Measurements from ENCODE around the gene RHAG. TPM values are rescaled to one million over a fixed set of nuclear protein-coding genes. Genes with fewer than 3 reads are reported as not detected.

Gene RHAG
- total RNA-seq, 1 experiment from 2014 or later: not detected

DNA sequence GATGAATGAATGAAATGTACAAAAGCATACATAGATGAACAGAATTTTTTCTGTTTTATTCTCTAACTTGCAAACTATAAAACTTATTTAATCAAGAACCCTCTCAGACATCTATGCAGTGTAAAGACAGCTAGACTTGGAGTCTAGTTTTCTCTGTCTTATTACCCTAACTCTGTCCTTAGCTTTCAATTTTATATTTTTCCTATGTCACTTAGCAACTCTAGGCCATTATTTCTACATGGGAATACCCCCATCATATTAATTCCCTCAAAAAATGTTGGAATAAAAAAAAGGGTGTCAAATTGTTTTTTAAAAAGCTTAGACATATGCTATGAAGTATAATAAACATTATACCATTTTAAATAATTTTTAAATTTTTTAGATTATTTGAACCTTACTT lies 1.2 kb downstream of the RHAG start:
- H3K27me3 ChIP-seq (ENCODE audit: insufficient read depth, low read length): no peaks in the 10 kb centered on the region
- no peak overlapping the region for H2BK12ac ChIP-seq (ENCODE audit: insufficient read length, low read depth, low read length)
- Mint-ChIP-seq H3K4me1 (peaks cover 4 to 7% of the 10 kb centered on the region in 2 experiments; a peak in 1 of 4 replicates), H3K9me3 (no peaks in the 10 kb centered on the region), H3K27ac (no peak overlapping the region), H3K27me3 (ENCODE audit: low read depth) (no peaks in the 10 kb centered on the region), H3K4me3 (no peak overlapping the region), H3K36me3 (ENCODE audit: insufficient read depth in 1 of 3, low read depth in 3 of 3) (no peaks in the 10 kb centered on the region)
- H4K8ac ChIP-seq (replicated peaks; ENCODE audit: insufficient read length, low read depth, low read length): no peak overlapping the region
- H4K91ac ChIP-seq (ENCODE audit: insufficient read length, low read depth, low read length): no peak overlapping the region
- no peaks in the 10 kb centered on the region for H4K20me1 ChIP-seq (ENCODE audit: control insufficient read depth, insufficient read depth, insufficient read length)
- no peaks in the 10 kb centered on the region for H3K23me2 ChIP-seq (ENCODE audit: insufficient read length, low read depth, low read length, poor library complexity, severe bottlenecking)
- H2BK5ac ChIP-seq (ENCODE audit: insufficient read length, low read length): no peak overlapping the region
- DNase-seq: no peak
- no peak overlapping the region for H3K4me2 ChIP-seq (ENCODE audit: insufficient read depth, insufficient read length, low read length)
- no peak overlapping the region for H2BK15ac ChIP-seq (ENCODE audit: low read depth, low read length)
- no peak overlapping the region for H2BK20ac ChIP-seq (ENCODE audit: low read depth, low read length, poor library complexity, severe bottlenecking)
- H3K4me1 ChIP-seq (ENCODE audit: insufficient read depth, low read length): no peaks in the 10 kb centered on the region
- H3K27ac ChIP-seq (ENCODE audit: insufficient read length, low read depth, low read length): no peak overlapping the region
- no peak overlapping the region for H3K56ac ChIP-seq (ENCODE audit: insufficient read length, low read depth, low read length)
- no peak overlapping the region for H3K4ac ChIP-seq (ENCODE audit: low read depth, low read length)
- no peak overlapping the region for H2AK5ac ChIP-seq (ENCODE audit: insufficient read length, low read length)
- H3K9ac ChIP-seq (ENCODE audit: extremely low read depth, insufficient read length, low read length): no peak overlapping the region
- no peaks in the 10 kb centered on the region for H3K79me1 ChIP-seq (ENCODE audit: insufficient read depth, low read depth, low read length, poor library complexity, severe bottlenecking)
- no peak overlapping the region for H4K5ac ChIP-seq (ENCODE audit: insufficient read length, low read depth, low read length)
- H3K79me2 ChIP-seq (ENCODE audit: insufficient read depth, low read length): no peaks in the 10 kb centered on the region
- H3T11ph ChIP-seq (ENCODE audit: low read length): no peak overlapping the region
- H3K23ac ChIP-seq (ENCODE audit: insufficient read length, low read depth, low read length): no peak overlapping the region
- no peaks in the 10 kb centered on the region for H3K9me3 ChIP-seq (ENCODE audit: control insufficient read depth, low read depth, low read length)
- H2AFZ ChIP-seq (ENCODE audit: low read length): no peak overlapping the region
- H2BK120ac ChIP-seq (ENCODE audit: low read depth, low read length, poor library complexity, severe bottlenecking): no peak overlapping the region
- H3K18ac ChIP-seq (ENCODE audit: insufficient read length, low read depth, low read length): no peak overlapping the region
- TF ChIP-seq, protein P1, sequence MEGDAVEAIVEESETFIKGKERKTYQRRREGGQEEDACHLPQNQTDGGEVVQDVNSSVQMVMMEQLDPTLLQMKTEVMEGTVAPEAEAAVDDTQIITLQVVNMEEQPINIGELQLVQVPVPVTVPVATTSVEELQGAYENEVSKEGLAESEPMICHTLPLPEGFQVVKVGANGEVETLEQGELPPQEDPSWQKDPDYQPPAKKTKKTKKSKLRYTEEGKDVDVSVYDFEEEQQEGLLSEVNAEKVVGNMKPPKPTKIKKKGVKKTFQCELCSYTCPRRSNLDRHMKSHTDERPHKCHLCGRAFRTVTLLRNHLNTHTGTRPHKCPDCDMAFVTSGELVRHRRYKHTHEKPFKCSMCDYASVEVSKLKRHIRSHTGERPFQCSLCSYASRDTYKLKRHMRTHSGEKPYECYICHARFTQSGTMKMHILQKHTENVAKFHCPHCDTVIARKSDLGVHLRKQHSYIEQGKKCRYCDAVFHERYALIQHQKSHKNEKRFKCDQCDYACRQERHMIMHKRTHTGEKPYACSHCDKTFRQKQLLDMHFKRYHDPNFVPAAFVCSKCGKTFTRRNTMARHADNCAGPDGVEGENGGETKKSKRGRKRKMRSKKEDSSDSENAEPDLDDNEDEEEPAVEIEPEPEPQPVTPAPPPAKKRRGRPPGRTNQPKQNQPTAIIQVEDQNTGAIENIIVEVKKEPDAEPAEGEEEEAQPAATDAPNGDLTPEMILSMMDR (conservative IDR thresholded peaks at IDR 0.05): no peak
- H3K14ac ChIP-seq (ENCODE audit: insufficient read depth, low read length): no peak overlapping the region
